Left lung (tissue), 10 donors: ENCODE data around the gene POLR2E. TPM values are rescaled to one million over a fixed set of nuclear protein-coding genes. Genes with fewer than 3 reads are reported as not detected.

Experiments
- ATAC-seq: fragments of 200-7000 bp; cut with Tn5 transposase; one replicate; pipeline ENCODE4 v1.9.1; 2020; ENCODE audit warnings: moderate library complexity
- DNase-seq, 4 donors: peaks; one replicate each; pipeline ENCODE4 v3.0.0-alpha.2; 2013 to 2020
- H3K27ac ChIP-seq, 2 donors: fragments of 200-600 bp; sonication (generic) in 1 of 2; one replicate each; pipeline versions ENCODE4 v1.5.0 to v1.8.0; 2020 to 2021
- H3K27me3 ChIP-seq, 2 donors: fragments of 200-600 bp; sonication (generic) in 1 of 2; one replicate each; pipeline versions ENCODE4 v1.5.0 to v1.8.0; 2020 to 2021
- H3K36me3 ChIP-seq, 2 donors: fragments of 200-600 bp; sonication (generic) in 1 of 2; one replicate each; pipeline versions ENCODE4 v1.5.0 to v1.8.0; 2020 to 2021
- H3K4me1 ChIP-seq, 2 donors: fragments of 200-600 bp; one replicate each; pipeline ENCODE4 v1.8.0; 2021
- H3K4me3 ChIP-seq, 2 donors: fragments of 200-600 bp; sonication (generic) in 1 of 2; one replicate each; pipeline versions ENCODE4 v1.5.0 to v1.8.0; 2020 to 2021; ENCODE audit warnings: mild to moderate bottlenecking in 1 of 2
- H3K9me3 ChIP-seq, 2 donors: fragments of 200-600 bp; sonication (generic) in 1 of 2; one replicate each; pipeline versions ENCODE4 v1.5.0 to v1.8.0; 2020 to 2021
- intact Hi-C, 2 donors: fragments of 100-400 bp; cut with DNase I; formaldehyde crosslinking; loops; one replicate each; pipeline versions ENCODE4 v1.11.2 to v1.14.2; 2022
- polyA plus RNA-seq, 6 donors: library from polyadenylated mRNA; unstranded; fragments of 120-200 nt; gene quantifications; one replicate each; pipeline ENCODE4 v1.2.1, GENCODE V29; 2013; ENCODE audit not compliant: insufficient read length in 6 of 6
- total RNA-seq, 2 donors: library from RNA; stranded (reverse); fragmentation: NEBNext Ultra II Directional; extraction: Animal tissue kit (Norgen Biotek cat#: 25700); gene quantifications; one replicate each; pipeline ENCODE4 v1.2.1, GENCODE V29; 2021
- TF ChIP-seq, protein P1 (sequence below), 2 donors: fragments of 200-600 bp; sonication (generic) in 1 of 2; IDR thresholded peaks; one replicate each; pipeline versions ENCODE4 v1.5.0 to v1.8.0; 2021; ENCODE audit warnings: antibody characterized with exemption in 2 of 2
- donor health status: DM: no; HTN: yes; CAD: no.
- donor health status: DM: no; HTN: no; CAD: no.

The POLR2E gene
- total and polyA plus RNA-seq, 8 donors, result 120 to 160 (median 139) TPM

DNA sequence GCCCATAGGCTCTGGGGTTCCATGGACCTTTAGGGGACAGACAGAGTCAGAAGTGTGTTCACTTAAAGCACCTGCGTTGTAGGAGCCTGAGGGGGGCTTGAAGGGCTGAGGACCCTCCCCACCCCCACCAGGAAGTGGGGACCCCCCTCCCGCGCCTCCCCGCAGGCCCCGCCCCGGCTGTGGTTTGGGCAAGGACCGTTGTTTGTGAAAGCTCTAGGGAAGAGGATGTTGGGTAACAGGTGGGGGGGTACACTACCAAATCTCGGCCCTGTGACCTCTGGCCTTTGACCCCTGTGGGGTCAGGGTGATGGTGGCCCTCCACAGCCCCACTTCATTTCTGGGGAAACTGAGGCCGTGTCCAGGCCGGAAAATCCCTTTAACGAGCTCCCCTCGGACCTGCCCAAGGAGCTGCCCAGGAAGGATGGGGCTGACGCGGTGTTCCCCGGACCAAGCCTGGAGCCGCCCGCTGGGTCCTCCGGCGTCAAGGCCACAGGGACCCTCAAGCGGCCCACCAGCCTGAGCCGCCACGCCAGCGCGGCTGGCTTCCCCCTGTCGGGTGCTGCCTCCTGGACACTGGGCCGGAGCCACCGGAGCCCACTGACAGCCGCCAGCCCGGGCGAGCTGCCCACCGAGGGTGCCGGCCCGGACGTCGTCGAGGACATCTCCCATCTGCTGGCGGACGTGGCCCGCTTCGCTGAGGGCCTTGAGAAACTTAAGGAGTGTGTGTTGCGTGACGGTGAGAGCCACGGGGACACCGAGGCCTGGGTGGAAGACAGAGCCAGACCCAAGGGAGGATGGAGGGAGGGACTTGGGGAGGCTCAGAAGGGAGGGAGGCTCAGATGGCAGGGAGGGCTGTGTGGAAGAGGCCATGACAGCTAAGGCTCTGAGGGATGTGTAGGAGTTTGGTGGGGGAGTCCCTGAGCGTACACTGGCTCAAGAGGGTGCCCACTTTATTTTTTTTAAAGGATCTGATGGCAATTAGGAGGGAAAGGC is 26.9 kb downstream of the POLR2E start:
- Histone ChIP-seq H3K27ac (peak overlapping the region; percentile 75 to 92), H3K4me3 (peak overlapping the region; percentile 41 to 85), H3K27me3 (peaks cover 10 to 41% of the 10 kb centered on the region in 2 donors), H3K9me3 (no peaks in the 10 kb centered on the region), H3K4me1 (peaks cover 6 to 89% of the 10 kb centered on the region in 2 donors), H3K36me3 (peaks cover 0 to 27% of the 10 kb centered on the region in 2 donors)
- intact Hi-C loops, result no loop called here
- TF ChIP-seq, protein P1, sequence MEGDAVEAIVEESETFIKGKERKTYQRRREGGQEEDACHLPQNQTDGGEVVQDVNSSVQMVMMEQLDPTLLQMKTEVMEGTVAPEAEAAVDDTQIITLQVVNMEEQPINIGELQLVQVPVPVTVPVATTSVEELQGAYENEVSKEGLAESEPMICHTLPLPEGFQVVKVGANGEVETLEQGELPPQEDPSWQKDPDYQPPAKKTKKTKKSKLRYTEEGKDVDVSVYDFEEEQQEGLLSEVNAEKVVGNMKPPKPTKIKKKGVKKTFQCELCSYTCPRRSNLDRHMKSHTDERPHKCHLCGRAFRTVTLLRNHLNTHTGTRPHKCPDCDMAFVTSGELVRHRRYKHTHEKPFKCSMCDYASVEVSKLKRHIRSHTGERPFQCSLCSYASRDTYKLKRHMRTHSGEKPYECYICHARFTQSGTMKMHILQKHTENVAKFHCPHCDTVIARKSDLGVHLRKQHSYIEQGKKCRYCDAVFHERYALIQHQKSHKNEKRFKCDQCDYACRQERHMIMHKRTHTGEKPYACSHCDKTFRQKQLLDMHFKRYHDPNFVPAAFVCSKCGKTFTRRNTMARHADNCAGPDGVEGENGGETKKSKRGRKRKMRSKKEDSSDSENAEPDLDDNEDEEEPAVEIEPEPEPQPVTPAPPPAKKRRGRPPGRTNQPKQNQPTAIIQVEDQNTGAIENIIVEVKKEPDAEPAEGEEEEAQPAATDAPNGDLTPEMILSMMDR (IDR thresholded peaks at IDR 0.05), result no peak
- DNase-seq (peak in 2 of 4 donors; percentile 68 to 92), ATAC-seq (no peak)

DNA sequence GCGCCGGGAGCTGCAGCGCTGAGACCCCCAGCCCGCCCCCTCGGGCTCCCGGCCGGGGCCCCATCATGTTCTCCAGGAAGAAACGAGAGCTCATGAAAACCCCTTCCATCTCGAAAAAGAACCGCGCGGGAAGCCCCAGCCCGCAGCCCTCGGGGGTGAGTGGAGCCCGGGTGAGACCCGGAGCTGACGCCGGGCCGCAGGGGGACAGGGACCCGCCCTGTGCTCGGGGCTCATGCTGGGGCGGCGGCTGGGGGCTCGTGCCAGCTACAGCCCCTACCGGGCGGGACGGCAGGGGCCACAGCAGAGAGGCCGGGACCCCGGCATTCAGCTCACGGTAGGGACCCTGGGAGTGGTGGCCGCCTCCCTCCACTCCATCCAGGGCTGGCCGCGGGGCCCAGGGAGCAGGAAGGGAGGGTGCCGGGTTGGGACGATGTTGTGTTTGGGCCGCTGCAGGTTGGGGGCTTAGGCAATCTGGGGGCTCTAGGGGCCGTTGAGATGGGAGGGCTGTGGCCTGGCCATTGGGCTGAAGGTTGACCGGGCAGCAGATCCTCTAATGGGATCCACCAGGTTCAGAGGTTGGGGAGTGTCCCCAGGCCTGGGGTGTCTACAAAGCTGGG is 27.7 kb downstream of the POLR2E start:
- Histone ChIP-seq H3K4me3 (peak overlapping the region; percentile 41 to 85), H3K9me3 (no peaks in the 10 kb centered on the region), H3K36me3 (peaks cover 0 to 19% of the 10 kb centered on the region in 2 donors), H3K27ac (peak overlapping the region; percentile 75 to 92), H3K4me1 (peaks cover 6 to 82% of the 10 kb centered on the region in 2 donors), H3K27me3 (peaks cover 10 to 41% of the 10 kb centered on the region in 2 donors)
- intact Hi-C loops, result no loop called here
- TF ChIP-seq, protein P1 (IDR thresholded peaks at IDR 0.05), result no peak
- DNase-seq, result no peak
- ATAC-seq, result no peak

DNA sequence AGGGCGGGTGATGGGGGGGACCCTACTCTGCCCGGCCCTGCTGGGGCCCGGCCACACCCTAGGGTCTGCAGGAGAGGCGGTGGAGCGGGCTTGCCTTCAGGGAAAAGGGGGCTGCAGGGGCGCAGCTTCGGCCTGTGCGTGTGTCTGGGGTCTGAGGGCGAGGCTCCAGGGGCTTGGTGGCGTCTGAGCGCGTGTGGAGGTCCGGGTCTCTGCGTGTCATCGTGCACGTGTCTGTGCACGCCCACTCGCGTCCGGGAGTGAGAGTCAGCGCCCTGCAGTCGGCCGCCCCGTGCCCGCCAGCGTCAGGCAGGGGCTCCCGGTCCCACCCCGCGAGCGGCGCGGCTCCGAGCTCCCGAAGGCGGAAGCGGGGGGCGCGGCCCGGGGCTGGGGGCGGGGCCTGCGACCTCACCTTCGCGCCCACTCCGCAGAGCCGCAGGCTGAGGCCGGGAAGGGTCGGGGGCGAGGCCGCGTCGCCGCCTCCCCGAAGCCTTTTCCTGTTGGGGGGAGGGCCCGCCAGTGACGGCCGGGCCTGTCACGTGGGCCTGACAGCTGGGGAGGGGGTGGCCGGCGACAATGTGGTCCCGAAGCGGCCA is 28.3 kb downstream of the POLR2E start, which contains the start of gene ARHGAP45:
Gene ARHGAP45, plus strand, starts transcription at position 420 of the 593 bp plus-strand sequence. CDS start 239 bp downstream, outside the sequence.
- Histone ChIP-seq H3K4me1 (peaks cover 6 to 76% of the 10 kb centered on the region in 2 donors), H3K4me3 (peak within 1 kb of the TSS; percentile 41 to 85), H3K27me3 (peaks cover 10 to 41% of the 10 kb centered on the region in 2 donors), H3K27ac (peak within 1 kb of the TSS; percentile 75 to 92), H3K36me3 (peaks cover 0 to 13% of the 10 kb centered on the region in 2 donors), H3K9me3 (no peaks in the 10 kb centered on the region)
- TF ChIP-seq, protein P1 (IDR thresholded peaks at IDR 0.05), result no peak
- intact Hi-C loops, result no loop called here
- peak; percentile 14 for ATAC-seq
- peak in 2 of 4 donors; percentile 70 to 93 for DNase-seq

DNA sequence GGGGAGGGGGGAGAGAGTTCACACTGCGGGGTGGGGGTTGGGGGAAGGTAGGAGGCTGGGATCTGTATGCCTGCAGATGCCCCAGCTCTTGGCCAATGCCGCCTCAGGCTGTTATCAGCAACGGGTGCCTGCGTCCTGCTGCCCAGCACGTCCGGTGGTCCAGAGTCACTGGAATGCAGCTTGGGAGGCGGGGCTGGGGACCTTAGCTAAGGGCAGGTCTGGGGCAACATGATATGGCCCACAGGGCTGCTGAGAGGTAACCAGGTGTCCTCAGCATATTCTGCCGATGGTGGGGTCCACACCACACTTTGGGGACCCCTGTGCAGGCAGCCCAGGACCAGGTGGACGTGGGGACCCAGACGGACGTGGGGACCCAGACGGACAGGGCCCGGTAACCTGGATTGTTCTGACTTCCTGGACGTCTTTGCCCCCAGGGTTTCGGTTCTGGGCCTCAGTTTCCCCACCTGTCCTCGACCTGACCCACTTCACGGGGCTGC is 28.9 kb downstream of the POLR2E start:
- ATAC-seq (peak; percentile 7), DNase-seq (peak in 1 of 4 donors; percentile 85)
- Histone ChIP-seq H3K36me3 (peaks cover 0 to 8% of the 10 kb centered on the region in 2 donors), H3K27ac (peak overlapping the region in 1 of 2 donors; percentile 92), H3K9me3 (no peaks in the 10 kb centered on the region), H3K4me3 (peak overlapping the region; percentile 41 to 85), H3K4me1 (peaks cover 6 to 70% of the 10 kb centered on the region in 2 donors), H3K27me3 (peaks cover 10 to 38% of the 10 kb centered on the region in 2 donors)
- intact Hi-C loops, result no loop called here
- TF ChIP-seq, protein P1 (IDR thresholded peaks at IDR 0.05), result no peak
